Choroid plexus epithelial cell (primary cell): ENCODE results near the gene WDR54.
"Not testable (repeated sequence)": the region's sequence is repeated elsewhere in the genome, so short reads cannot be mapped to it uniquely, and the experiment has no call there.

Source experiments
- DNase-seq: peaks from one replicate; pipeline ENCODE4 v3.0.0-alpha.2; 2010; ENCODE audit warnings: low read depth
- H3K4me3 ChIP-seq: 2 replicates; pipeline ENCODE4 v1.5.1; 2011; ENCODE audit warnings: low read depth, mild to moderate bottlenecking, control low read depth, low read length, moderate library complexity
- TF ChIP-seq, protein P1 (sequence below): conservative IDR thresholded peaks from 2 replicates; pipeline ENCODE4 v1.5.1; 2011; ENCODE audit warnings: low read depth, mild to moderate bottlenecking, control low read depth, inconsistent platforms, low read length, moderate library complexity

WDR54 gene

DNA sequence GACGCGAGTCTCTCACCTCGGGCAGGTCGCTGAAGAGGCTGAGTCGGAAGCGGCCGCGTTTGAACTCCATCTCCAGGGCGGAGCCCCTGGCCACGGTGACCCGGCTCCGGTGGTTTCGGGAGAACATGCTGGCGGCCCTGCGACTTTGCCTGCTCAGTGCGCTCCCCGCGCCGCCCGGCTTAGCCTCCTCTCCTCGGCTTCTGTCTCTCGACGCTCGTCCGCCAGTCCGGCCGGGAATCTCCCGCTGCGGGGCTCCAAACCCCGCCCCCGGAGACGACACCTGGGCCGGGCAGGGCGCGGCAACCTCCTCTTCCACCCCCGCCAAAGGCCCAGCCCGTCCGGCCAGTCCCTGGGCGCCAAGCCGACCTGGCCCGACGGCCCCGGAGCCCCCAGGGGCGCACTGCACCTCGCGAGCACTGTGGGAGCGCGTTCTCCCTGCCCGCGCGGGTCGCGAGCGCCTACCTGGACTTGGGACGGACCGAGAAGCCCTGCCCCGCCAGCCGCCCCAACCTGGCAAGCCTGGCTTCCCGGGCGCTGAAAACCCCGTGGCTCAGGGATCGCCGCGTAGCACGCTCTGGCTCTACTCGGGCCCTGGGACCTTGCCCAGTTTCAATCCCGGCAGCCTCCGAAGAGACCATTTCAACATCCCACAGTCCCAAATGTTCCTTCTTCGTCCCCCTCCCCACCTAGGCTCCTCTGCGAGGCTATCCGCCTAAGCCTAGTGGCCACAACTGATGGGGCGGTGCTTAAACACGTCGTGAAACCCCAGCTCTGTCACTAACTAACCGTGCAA lies 20.4 kb downstream of the WDR54 start, which contains the start of gene RTKN:
Gene RTKN, minus strand, starts transcription at position 248 of the 793 bp plus-strand sequence. Its CDS starts 121 bp downstream, at position 127.
- peak within 1 kb of the TSS; percentile 68 for H3K4me3 ChIP-seq
- DNase-seq = no peak
- TF ChIP-seq, protein P1, sequence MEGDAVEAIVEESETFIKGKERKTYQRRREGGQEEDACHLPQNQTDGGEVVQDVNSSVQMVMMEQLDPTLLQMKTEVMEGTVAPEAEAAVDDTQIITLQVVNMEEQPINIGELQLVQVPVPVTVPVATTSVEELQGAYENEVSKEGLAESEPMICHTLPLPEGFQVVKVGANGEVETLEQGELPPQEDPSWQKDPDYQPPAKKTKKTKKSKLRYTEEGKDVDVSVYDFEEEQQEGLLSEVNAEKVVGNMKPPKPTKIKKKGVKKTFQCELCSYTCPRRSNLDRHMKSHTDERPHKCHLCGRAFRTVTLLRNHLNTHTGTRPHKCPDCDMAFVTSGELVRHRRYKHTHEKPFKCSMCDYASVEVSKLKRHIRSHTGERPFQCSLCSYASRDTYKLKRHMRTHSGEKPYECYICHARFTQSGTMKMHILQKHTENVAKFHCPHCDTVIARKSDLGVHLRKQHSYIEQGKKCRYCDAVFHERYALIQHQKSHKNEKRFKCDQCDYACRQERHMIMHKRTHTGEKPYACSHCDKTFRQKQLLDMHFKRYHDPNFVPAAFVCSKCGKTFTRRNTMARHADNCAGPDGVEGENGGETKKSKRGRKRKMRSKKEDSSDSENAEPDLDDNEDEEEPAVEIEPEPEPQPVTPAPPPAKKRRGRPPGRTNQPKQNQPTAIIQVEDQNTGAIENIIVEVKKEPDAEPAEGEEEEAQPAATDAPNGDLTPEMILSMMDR = peak; percentile 3

DNA sequence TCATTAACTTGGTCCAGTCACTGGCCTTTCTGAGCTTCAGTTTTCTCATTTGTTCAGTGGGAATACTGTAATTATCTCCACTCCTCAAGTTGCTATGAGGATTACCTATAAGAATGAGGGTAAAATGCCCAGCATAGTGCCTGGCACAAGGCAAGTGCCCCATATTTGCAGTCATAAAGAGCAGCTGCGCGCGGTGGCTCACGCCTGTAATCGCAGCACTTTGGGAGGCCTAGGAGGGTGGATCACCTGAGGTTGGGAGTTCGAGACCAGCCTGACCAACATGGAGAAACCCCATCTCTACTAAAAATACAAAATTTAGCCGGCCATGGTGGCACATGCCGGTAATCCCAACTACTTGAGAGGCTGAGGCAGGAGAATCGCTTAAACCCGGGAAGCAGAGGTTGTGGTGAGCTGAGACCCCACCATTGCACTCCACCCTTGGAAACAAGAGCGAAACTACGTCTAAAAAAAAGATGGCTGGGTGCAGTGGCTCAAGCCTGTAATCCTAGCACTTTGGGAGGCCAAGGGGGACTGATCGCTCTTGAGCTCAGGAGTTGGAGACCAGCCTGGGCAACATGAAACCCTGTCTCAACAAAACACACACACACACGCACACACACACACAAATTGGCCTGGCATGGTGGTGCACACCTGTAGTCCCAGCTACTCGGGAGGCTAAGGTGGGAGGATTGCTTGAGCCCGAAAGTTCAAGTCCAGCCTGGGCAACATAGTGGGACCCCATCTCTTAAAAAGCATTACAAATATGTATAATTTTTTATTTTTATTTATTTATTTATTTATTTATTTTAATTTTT lies 21.2 kb downstream of the WDR54 start:
- H3K4me3 ChIP-seq = not testable (repeated sequence)

DNA sequence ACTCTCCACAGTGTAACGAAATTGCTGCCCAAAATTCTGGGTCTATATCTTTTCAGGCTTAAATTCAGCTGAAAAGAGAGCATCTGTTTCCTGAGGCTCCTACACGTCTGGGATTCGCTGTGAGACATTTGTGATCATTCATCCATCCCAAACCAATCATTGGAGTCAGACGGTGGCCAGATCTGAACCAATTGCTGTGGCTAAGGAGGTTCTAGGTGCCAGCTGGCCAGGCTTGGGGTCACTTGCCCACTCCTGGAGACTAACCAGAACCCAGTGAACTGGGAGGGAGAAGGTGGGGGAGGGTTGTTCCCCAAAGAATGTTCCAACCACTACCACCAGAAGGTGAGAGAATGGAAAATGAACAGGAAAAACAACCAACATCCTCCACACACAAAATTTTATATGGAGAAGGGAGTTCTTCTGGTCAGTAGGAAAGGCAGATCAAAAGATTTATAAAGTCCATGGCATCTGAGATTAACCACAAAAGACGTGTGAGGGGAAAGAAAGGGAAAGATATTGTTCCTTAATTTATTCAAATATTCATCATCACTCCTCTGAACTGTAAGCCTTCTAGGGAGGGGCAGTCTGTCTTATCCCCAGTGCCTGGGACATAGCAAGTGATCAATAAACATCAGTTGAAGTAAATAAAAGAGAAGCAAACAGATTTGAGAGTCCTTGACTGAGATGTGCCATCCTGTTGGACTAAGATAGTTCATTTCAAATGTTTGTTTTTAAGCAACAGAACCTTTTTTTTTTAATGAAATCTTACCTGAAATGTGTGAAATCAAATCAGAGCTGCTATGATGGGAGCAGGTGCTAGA lies 23.2 kb downstream of the WDR54 start:
- no peak for DNase-seq
- TF ChIP-seq, protein P1 = no peak
- no peak overlapping the region for H3K4me3 ChIP-seq

More for the DNA sequence above, 21.2 kb downstream of the WDR54 start:
- DNase-seq = not testable (repeated sequence)

DNA sequence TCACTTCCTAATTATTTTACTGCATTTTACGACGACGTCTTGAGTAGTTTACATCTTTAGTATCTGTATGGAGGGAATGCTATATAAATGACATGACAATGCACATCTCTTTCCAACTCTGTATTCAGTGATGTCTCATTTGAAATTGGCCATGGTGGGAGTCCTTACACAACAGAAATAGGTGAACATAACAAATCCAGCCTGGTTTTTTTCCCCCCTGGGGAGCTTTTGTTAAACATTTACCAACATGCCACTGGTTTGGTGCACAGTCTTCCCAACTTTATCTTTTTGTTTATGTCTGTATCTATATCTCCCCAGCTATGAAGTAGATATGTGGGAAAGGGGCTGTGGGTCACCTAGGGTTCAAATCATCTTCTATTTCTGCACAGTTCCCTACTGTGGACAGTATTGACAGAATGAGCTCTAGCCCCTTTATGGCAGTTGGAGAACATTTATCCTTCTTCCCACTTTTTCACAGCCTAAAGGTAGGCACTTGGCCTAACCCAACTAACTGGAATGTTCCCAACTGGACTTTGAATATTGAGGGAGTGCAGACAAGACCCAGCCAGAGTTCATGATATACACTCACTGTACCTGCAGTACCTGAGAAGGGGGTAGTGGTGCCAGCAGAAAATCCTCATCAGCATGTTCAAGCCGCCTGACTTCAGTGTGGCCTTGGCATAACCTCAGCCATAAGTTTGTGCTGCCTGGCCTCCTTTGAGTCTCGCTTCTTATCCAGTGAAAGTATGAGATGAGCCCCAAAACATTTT lies 25.9 kb downstream of the WDR54 start:
- DNase-seq = no peak
- TF ChIP-seq, protein P1 = no peak
- H3K4me3 ChIP-seq = no peak overlapping the region

DNA sequence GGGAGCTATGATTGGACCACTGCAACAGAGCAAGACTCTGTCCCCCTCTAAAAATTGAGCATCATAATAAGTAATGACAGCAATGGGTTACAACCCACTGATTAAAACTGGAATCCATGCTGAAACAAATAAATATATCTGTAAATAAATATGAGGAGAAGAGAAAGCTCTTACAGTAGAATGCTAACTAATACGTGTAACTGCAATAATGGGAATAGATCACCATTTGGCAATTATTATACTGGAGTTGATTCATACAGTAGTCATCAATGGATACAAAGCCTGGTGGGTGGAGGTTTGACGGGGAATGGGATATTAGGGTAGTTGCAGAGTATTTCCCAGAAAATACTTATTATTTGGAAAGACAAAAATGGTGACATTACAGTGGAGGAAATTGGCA lies 27.2 kb downstream of the WDR54 start:
- DNase-seq = no peak
- TF ChIP-seq, protein P1 = no peak
- no peak overlapping the region for H3K4me3 ChIP-seq

DNA sequence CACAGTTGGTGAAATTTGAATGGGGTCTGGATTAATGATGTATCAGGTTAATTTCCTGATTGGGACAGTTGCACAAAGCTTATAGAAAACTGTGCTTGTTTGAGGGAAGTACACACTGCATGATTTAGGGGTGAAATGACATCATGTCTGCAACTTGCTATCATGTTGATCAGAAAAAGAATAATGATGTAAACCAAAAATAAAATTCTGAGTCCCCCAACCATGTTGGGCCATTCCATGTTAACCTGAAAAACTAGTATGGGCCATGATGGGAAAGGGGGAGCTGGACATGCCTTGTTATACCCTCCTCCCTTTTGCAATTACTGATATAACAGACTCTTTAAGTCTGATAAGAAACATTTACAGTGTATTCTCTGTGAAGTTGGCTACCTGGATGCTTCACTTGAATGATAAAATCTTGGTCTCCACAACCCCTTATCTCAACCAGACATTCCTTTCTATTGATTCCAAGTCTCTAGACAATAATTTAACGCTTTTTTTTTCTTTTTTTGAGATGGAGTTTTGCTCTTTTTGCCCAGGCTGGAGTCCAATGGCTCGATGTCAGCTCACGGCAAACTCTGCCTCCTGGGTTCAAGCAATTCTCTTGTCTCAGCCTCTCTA lies 29.1 kb downstream of the WDR54 start:
- DNase-seq = no peak
- H3K4me3 ChIP-seq = no peak overlapping the region
- TF ChIP-seq, protein P1 = no peak
